ENCODE results near the gene APOA5. TPM values are rescaled to one million over a fixed set of nuclear protein-coding genes. Genes with fewer than 3 reads are reported as not detected.

The APOA5 gene
- total and polyA plus RNA-seq, 2 of the 13 experiments (the other 11 are each of a cell fraction or from before 2014, with no cell fraction given) = 44.0 to 49.1 TPM

- TF ChIP-seq ZNF407 (CRISPR knock-in tag; IDR thresholded peaks at IDR 0.05; ENCODE audit: not compliant biosample characterization) = no peak
- peak; percentile 91 for TF ChIP-seq MTA1 (CRISPR knock-in tag; IDR thresholded peaks at IDR 0.05; ENCODE audit: borderline replicate concordance)
- TF ChIP-seq ZNF616 (CRISPR knock-in tag; IDR thresholded peaks at IDR 0.05; ENCODE audit: low read depth) = 0 out of 2 replicates have a peak, but pooled peaks have one; percentile 14
- TF ChIP-seq TIGD3 (CRISPR knock-in tag; IDR thresholded peaks at IDR 0.05; ENCODE audit: borderline replicate concordance) = no peak
- TF ChIP-seq SRY (CRISPR knock-in tag; IDR thresholded peaks at IDR 0.05) = peak; percentile 79; the same call in 1 of the 2 replicates
- TF ChIP-seq ZNF3 (CRISPR knock-in tag; IDR thresholded peaks at IDR 0.05) = no peak
- 0 out of 2 replicates have a peak, but pooled peaks have one; percentile 19 for TF ChIP-seq TFDP2 (CRISPR knock-in tag; IDR thresholded peaks at IDR 0.05)
- peak; percentile 88; the same call in 1 of the 2 replicates for TF ChIP-seq SMAD9 (CRISPR knock-in tag; IDR thresholded peaks at IDR 0.05)
- no peak for TF ChIP-seq ISX (CRISPR knock-in tag; conservative IDR thresholded peaks at IDR 0.05)
- TF ChIP-seq ZFP36L2 (CRISPR knock-in tag; IDR thresholded peaks at IDR 0.05) = no peak
- TF ChIP-seq JUNB (CRISPR knock-in tag; IDR thresholded peaks at IDR 0.05; ENCODE audit: borderline replicate concordance) = peak; percentile 73; the same call in 1 of the 2 replicates
- peak; percentile 75; the same call in 1 of the 2 replicates for TF ChIP-seq ZNF292 (CRISPR knock-in tag; IDR thresholded peaks at IDR 0.05; ENCODE audit: borderline replicate concordance, low read depth)
- peak; percentile 42 for TF ChIP-seq AGO2 (optimal IDR thresholded peaks at IDR 0.05; ENCODE audit: low read depth, low read length)
- TF ChIP-seq FOSL2 (CRISPR knock-in tag; IDR thresholded peaks at IDR 0.05) = peak; percentile 90
- TF ChIP-seq NR2C2 (CRISPR knock-in tag; IDR thresholded peaks at IDR 0.05; ENCODE audit: borderline replicate concordance) = peak; percentile 98
- no peak for TF ChIP-seq KLF13 (CRISPR knock-in tag; IDR thresholded peaks at IDR 0.05)
- TF ChIP-seq ELF1 (CRISPR knock-in tag; IDR thresholded peaks at IDR 0.05) = peak; percentile 69
These were observed 40.9 kb upstream of the APOA5 start (continued) for GRCh38 chr11:116832350-116833290.

Data from HepG2 (cell line).